GM12872 (cell line): ENCODE measurements around the gene CLCN7.

Source experiments
- CTCF ChIP-seq: IDR thresholded peaks from 3 replicates; pipeline ENCODE4 v1.5.1; 2011; ENCODE audit warnings: low read depth, mild to moderate bottlenecking, low read length, moderate library complexity; ENCODE audit not compliant: insufficient read depth

The CLCN7 gene

DNA sequence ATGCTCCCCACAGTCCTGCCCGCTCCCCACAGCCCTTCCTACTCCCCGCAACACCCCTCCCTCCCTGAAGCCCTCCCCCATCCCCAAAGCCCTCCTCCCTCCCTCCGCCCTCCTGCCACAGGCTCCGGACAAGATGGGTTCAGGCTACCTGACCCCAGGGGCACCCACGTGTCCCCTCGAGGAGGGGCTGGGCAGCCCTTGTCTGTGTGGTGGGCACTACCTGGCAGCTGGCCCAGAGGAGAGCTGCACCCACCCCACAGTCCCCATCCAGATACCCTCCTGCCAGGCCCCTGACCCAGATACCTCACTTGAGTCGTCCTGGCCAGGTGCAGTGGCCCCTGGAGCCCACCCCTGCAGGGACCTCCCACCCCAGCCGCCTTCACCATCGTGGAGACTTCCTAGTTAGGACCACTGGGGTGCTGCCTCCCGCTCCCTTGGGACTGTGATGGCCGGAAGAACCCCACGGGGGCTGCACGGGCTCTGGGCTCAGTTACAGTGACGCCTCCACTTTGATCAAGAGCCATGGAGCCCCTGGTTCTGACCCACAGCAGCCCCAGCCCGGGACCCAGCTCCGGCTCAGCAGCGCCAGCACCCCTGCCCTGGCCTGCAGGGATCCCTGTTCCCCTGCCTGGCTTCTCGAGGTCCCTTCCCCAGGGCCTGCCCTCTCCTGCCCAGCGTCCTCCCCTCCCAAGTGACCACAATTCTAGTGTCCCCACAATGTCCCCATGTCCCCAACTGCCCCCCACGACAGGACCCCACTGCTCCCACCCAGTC is 43.1 kb downstream of the CLCN7 start:
- no peak for TF ChIP-seq CTCF

DNA sequence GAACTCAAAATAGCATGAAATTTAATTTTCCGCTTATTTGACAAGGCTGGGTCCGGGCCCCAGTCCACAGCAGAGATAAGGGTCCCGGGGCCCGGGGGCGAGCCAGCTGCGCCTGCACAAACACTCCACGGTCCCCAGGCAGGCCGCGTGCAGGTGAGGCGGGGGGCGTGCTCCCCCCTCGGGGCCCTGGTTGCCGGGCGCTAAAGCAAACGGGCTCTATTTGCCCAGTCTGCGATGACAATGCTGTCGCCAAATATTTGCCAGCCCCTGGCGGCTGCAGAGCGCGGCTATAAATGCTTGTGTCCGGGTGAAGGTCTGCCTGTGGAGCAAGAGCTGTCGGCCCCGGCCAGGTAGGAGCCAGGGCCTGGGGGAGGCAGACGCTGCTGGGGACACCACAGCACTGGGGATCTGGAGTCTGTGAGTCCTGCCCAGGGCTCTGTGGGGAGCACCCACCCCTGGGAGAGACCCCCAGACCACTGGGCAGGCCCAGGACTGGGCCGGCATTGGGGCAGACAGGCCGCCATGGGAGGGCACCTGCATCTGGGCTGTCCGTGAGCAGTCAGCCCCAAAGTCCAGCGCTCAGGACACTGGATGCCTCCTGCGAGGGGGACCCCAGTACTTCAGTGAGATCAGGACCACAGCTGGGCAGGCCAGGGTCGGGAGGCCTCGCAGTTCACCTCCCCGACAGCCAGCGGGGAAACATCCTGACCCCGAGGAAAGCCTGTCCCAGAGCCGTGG is 43.9 kb downstream of the CLCN7 start, which contains the start of gene PERCC1:
Gene PERCC1, plus strand, starts transcription at position 320 of the 738 bp plus-strand sequence. CDS start 1,516 bp downstream, outside the sequence.
- no peak for TF ChIP-seq CTCF

GRCh38 chr16:1430214-1430758 is 44.5 kb downstream of the CLCN7 start:
- TF ChIP-seq CTCF = no peak

DNA sequence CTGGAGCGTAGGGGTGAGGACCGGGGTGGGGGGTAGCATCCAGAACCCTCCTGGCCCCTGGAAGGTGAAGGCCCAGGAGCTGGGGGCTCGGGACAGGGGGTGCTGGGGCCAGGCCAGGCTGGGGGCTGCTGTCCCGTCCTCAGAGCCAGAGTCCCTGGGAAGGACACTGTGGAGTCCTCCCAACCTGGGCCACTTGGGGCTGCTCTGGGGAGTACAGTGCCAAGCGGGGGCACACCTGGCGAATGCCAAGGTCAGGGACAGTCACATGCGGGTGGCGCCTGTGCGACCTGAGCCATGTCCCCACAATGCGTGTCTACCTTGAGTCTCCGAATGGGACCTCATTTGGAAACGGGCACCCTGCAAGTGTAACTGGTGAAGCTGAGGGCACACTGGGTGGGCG is 45.2 kb downstream of the CLCN7 start:
- no peak for TF ChIP-seq CTCF

GRCh38 chr16:1429012-1429411 is 45.8 kb downstream of the CLCN7 start:
- no peak for TF ChIP-seq CTCF

DNA sequence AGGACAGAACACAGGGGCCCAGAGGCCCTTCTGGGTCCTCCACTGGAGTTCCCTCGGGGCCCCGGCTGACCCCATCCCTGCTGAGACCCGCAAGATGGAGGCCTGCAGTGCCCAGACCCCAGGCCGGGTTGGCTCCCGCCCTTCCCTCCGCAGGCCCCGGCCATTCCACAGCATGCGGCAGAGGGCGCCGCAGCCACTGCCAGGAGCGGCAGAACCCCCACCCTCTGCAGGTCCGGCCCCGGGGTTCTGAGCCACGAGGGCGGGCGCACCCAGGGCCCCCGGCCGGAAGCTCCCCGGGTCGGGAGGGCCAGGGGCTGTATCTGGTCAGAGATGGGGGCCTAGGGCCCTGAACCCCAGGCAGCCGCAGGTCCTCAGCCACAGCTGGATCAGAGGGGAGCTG is 46.3 kb downstream of the CLCN7 start:
- TF ChIP-seq CTCF = peak; percentile 67

- TF ChIP-seq CTCF = no peak
Observed at GRCh38 chr16:1427473-1428461, 47.1 kb downstream of the CLCN7 start.
